Activated CD8-positive, alpha-beta T cell treated with anti-CD3 and anti-CD28 coated beads, Interleukin-2, amount 10 ng/mL, durations not matched to agents 7 days and 5 days (primary cell): Measurements from ENCODE around the gene KDM5A. TPM values are rescaled to one million over a fixed set of nuclear protein-coding genes. Genes with fewer than 3 reads are reported as not detected.
"Not testable (repeated sequence)": the region's sequence is repeated elsewhere in the genome, so short reads cannot be mapped to it uniquely, and the experiment has no call there.

Source experiments
- ATAC-seq: fragments of 150-1000 bp; cut with Tn5 transposase; one replicate; pipeline ENCODE4 v1.10.0; 2021; ENCODE audit warnings: moderate library complexity
- CTCF ChIA-PET: fragments of 350-600 bp; sonication (Branson Sonifier 250); formaldehyde crosslinking; loops from one replicate; lab custom pipeline; 2021; ENCODE audit warnings: antibody characterized with exemption; lab: Charles Lee
- POLR2A ChIA-PET: fragments of 350-600 bp; sonication (Branson Sonifier 250); formaldehyde crosslinking; loops from one replicate; lab custom pipeline; 2021; ENCODE audit warnings: antibody characterized with exemption; lab: Charles Lee
- DNase-seq: peaks from one replicate; pipeline ENCODE4 v3.0.0-alpha.2; 2020
- H3K27ac Mint-ChIP-seq: one replicate; pipeline ENCODE4 v1.8.0; 2021; ENCODE audit warnings: mild to moderate bottlenecking, mixed read lengths
- H3K27me3 Mint-ChIP-seq: one replicate; pipeline ENCODE4 v1.8.0; 2021; ENCODE audit warnings: low read depth, mixed read lengths
- H3K36me3 Mint-ChIP-seq: one replicate; pipeline ENCODE4 v1.8.0; 2021; ENCODE audit warnings: low read depth, mixed read lengths
- H3K4me1 Mint-ChIP-seq: one replicate; pipeline ENCODE4 v1.8.0; 2021; ENCODE audit warnings: low read depth, mixed read lengths
- H3K4me3 Mint-ChIP-seq: one replicate; pipeline ENCODE4 v1.8.0; 2021; ENCODE audit warnings: mild to moderate bottlenecking, mixed read lengths
- H3K9me3 Mint-ChIP-seq: one replicate; pipeline ENCODE4 v1.8.0; 2022; ENCODE audit warnings: mixed read lengths; ENCODE audit not compliant: insufficient read depth
- total RNA-seq, 2 experiments: library from RNA; stranded (reverse); gene quantifications; one replicate each; pipeline ENCODE4 v1.2.3, GENCODE V29; 2021

Gene KDM5A
- 10 to 100 TPM; 81.5 to 87.7 TPM for total RNA-seq

DNA sequence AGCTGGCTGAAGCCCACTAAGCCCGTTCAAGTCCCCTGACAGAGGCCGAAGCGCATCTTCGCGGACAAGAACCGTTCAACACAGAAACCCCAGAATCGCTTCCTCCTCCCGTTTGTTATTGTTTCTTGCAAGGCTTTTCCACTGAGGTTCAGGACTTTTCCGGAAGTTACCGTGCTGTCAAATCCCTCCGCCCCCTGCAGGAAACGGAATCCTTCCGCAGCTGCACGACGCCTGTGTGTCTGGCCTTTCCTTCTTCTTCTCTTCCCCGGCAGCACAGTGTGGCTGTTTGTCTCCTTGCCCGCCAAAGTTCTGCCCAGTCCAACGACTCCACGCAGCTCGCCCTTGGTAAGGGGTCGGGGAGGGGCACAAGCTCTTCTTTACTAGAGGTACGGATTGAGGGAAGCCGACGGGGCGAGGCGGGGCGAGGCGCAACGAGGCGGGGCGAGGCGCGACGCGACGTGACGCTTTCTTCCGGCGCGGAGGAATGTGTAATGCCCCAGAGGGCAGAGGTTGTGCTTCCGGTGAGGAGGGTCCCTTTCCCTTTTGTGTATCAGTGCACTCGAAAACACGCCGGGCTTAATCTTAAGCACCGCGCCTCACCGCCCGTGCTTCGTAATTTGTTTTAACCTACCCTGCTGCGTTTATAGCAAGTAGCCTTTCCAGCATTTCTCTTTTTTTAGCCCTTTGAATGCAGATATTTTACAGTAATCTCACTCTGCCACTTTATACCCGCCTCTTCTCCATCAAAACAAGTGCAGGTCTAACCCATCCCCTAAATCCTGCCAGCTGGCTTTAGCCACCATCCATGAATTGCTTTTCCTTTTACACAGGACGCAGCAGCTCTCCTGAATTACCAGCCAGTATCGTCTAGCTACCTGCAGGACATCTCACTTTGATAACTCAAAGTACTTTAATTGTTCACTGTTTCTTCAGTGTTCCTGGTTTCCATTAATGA lies at the start of gene KDM5A:
Gene KDM5A (minus strand): TSS at position 179 of the 955 bp plus-strand sequence. CDS start 229 bp downstream, outside the sequence.
- ChIA-PET CTCF (interaction anchor here (0.7 to 5.7 kb wide), 2 partner anchors 12 to 63 kb away, joined by 3 to 36 read pairs; partner anchors contain the start of gene CCDC77), POLR2A (interaction anchor here (0.7 to 2.8 kb wide), 7 partner anchors 11 to 1204 kb away, joined by 3 to 40 read pairs (median 3); partner anchors contain the start of gene CCDC77)
- Mint-ChIP-seq H3K9me3 (no peaks in the 10 kb centered on the region), H3K4me1 (peaks cover 33% of the 10 kb centered on the region), H3K27ac (peak within 1 kb of the TSS; percentile 98), H3K27me3 (no peaks in the 10 kb centered on the region), H3K4me3 (peak within 1 kb of the TSS; percentile 89), H3K36me3 (peaks cover 33% of the 10 kb centered on the region)
- DNase-seq (peak; percentile 94), ATAC-seq (peak; percentile 92)

DNA sequence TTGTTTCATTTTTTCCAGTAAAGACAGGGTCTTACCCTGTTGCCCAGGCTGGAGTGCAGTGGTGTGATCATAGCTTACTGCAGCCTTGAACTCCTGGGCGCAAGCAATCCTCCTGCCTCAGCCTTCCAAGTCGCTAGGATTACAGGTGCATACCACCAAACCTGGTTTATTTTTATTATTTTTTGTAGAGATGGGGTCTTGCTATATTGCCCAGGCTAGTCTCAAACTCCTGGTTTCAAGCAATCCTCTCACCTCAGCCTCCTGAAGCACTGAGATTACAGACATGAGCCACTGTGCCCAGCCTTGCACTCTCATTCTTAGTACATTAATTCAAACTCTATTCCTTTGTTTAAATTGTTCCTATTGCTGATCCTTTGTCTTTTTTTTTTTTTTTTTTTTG lies 46.6 kb upstream of the KDM5A start:
- H3K27me3 Mint-ChIP-seq, H3K9me3 Mint-ChIP-seq, POLR2A ChIA-PET, H3K4me3 Mint-ChIP-seq, H3K4me1 Mint-ChIP-seq, CTCF ChIA-PET, DNase-seq, H3K27ac Mint-ChIP-seq, ATAC-seq: not testable (repeated sequence)
- H3K36me3 Mint-ChIP-seq = peaks cover 34% of the 10 kb centered on the region

- POLR2A ChIA-PET = no interaction called here
- ATAC-seq = no peak
- no peak for DNase-seq
- Mint-ChIP-seq H3K36me3 (peaks cover 27% of the 10 kb centered on the region), H3K4me1 (no peaks in the 10 kb centered on the region), H3K27me3 (no peaks in the 10 kb centered on the region), H3K4me3 (no peak overlapping the region), H3K27ac (no peak overlapping the region), H3K9me3 (no peaks in the 10 kb centered on the region)
- CTCF ChIA-PET = no interaction called here
Observed at GRCh38 chr12:422526-422925, 33.4 kb upstream of the KDM5A start.

GRCh38 chr12:418432-418831 lies 29.3 kb upstream of the KDM5A start:
- Mint-ChIP-seq H3K4me3 (no peak overlapping the region), H3K9me3 (no peaks in the 10 kb centered on the region), H3K4me1 (no peaks in the 10 kb centered on the region), H3K27me3 (no peaks in the 10 kb centered on the region), H3K36me3 (peaks cover 36% of the 10 kb centered on the region), H3K27ac (no peak overlapping the region)
- POLR2A ChIA-PET = no interaction called here
- CTCF ChIA-PET = no interaction called here
- DNase-seq = no peak
- ATAC-seq = no peak

DNA sequence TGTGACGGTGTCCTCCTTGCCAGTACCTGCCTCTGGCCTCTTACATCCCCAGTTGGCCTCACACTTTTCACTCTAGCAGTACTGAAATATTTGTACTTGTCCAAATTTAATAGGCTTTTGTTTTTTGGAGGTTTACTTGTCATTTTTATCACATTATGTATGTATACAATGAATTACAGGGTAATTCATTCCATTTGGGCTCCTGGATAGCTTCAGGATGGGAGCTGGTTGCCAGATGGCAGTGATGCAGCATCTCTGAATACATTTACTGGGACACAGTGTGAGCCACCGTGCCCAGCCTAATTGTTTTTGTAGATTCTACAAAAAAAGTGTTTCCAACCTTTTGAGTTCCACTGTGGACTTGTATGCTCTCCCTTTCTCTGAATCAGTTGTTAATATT lies 25.7 kb upstream of the KDM5A start:
- H3K4me3 Mint-ChIP-seq = no peak overlapping the region
- ChIA-PET CTCF (no interaction called here), POLR2A (no interaction called here)
- H3K4me1 Mint-ChIP-seq = no peaks in the 10 kb centered on the region
- H3K27me3 Mint-ChIP-seq = no peaks in the 10 kb centered on the region
- DNase-seq (no peak), ATAC-seq (no peak)
- peaks cover 40% of the 10 kb centered on the region for H3K36me3 Mint-ChIP-seq
- H3K9me3 Mint-ChIP-seq = no peaks in the 10 kb centered on the region
- no peak overlapping the region for H3K27ac Mint-ChIP-seq

- Mint-ChIP-seq H3K27me3 (no peaks in the 10 kb centered on the region), H3K4me3 (no peak overlapping the region), H3K4me1 (no peaks in the 10 kb centered on the region), H3K9me3 (no peaks in the 10 kb centered on the region), H3K36me3 (peaks cover 3% of the 10 kb centered on the region), H3K27ac (no peak overlapping the region)
- POLR2A ChIA-PET = interaction anchor here (4.2 kb wide), 1 partner anchor 13 kb away, joined by 40 read pairs; the partner anchor contains the start of gene KDM5A
- CTCF ChIA-PET = interaction anchor here (0.7 to 4.0 kb wide), 10 partner anchors 11 to 168 kb away, joined by 3 to 36 read pairs (median 4); partner anchors contain the start of gene KDM5A
- DNase-seq (peak; percentile 42), ATAC-seq (no peak)
Observed at GRCh38 chr12:402029-402389, 12.9 kb upstream of the KDM5A start.

DNA sequence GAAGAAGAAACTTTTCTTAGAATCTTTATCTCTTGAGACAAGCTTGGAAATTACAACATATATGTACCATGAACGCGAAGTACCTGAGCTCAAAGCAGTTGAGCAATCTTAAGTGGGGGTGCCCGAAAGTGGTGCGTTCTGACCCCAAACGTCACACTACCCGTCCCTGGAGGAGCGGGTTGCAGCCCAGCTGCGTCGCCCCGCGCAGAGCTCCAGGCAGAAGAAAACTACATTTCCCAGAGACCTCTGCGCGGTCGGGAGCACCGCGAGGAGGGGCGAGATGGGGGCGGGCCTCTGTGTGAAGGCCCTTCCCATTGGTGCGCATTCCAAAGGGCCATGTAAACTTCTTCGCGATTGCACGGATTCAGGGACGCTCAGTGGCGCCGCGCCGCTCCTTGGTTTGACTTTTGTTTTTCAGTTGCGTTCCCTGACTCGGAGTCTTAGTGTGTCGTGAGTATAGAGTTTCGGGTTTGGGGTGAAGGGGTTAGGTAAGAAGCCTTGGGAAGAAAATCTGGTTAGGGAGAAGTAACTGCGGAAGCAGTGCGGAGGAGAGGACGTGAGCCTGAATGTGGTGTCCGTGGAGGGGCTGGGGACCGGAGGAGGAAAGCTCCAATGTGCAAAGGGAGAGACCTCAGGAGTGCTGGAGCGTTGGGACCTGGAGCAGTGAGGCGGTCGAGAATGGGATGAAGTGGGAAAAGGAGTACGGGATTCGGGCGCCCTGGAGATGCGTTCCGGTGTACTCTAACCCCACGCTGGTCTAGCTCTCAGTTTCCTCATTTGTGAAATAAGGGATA lies 12.3 kb upstream of the KDM5A start, which contains the start of gene CCDC77:
Gene CCDC77 (plus strand): TSS at position 410 of the 794 bp plus-strand sequence. CDS start 7,740 bp downstream, outside the sequence.
- no peak within 1 kb of the TSS for H3K4me3 Mint-ChIP-seq
- H3K36me3 Mint-ChIP-seq = peaks cover 3% of the 10 kb centered on the region
- no peaks in the 10 kb centered on the region for H3K9me3 Mint-ChIP-seq
- H3K27ac Mint-ChIP-seq = no peak within 1 kb of the TSS
- H3K27me3 Mint-ChIP-seq = no peaks in the 10 kb centered on the region
- H3K4me1 Mint-ChIP-seq = no peaks in the 10 kb centered on the region
- ChIA-PET CTCF (interaction anchor here (0.7 to 4.0 kb wide), 12 partner anchors 10 to 548 kb away, joined by 3 to 36 read pairs (median 4); partner anchors contain the start of genes KDM5A and RAD52), POLR2A (interaction anchor here (0.9 to 4.2 kb wide), 2 partner anchors 12 to 59 kb away, joined by 3 to 40 read pairs; partner anchors contain the start of gene KDM5A)
- peak; percentile 100 for ATAC-seq
- peak; percentile 96 for DNase-seq

DNA sequence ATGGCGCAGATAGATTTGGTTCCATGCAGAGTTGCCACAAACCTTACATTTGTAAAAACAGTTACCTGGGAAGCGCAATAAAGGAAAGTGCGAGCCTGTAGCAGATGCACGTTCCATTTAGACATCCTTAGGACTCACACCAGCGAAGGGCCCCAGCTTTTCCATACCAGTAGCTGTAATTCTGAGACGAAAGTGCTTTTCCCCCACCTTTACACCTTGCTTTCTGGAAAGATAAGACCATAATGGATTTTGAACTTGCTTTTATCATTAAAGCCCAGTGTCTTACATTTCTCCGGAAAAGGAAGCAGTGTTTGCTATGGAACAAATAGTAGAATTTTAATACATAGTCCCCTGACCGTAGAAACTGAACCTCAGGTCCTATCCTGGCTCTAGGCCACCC lies 11.7 kb upstream of the KDM5A start:
- no peak overlapping the region for H3K27ac Mint-ChIP-seq
- ATAC-seq (no peak), DNase-seq (no peak)
- ChIA-PET POLR2A (interaction anchor here (0.9 to 4.2 kb wide), 2 partner anchors 12 to 60 kb away, joined by 3 to 40 read pairs; partner anchors contain the start of gene KDM5A), CTCF (interaction anchor here (1.2 to 4.0 kb wide), 10 partner anchors 10 to 548 kb away, joined by 3 to 36 read pairs (median 5); partner anchors contain the start of genes KDM5A and RAD52)
- H3K4me3 Mint-ChIP-seq = no peak overlapping the region
- H3K36me3 Mint-ChIP-seq = peaks cover 3% of the 10 kb centered on the region
- H3K9me3 Mint-ChIP-seq = no peaks in the 10 kb centered on the region
- no peaks in the 10 kb centered on the region for H3K4me1 Mint-ChIP-seq
- no peaks in the 10 kb centered on the region for H3K27me3 Mint-ChIP-seq

GRCh38 chr12:388541-389141 lies 479 bp downstream of the KDM5A start:
- POLR2A ChIA-PET = interaction anchor here (0.7 to 2.8 kb wide), 9 partner anchors 11 to 1205 kb away, joined by 3 to 40 read pairs (median 3); partner anchors contain the start of gene CCDC77
- H3K4me1 Mint-ChIP-seq = peaks cover 36% of the 10 kb centered on the region

DNA sequence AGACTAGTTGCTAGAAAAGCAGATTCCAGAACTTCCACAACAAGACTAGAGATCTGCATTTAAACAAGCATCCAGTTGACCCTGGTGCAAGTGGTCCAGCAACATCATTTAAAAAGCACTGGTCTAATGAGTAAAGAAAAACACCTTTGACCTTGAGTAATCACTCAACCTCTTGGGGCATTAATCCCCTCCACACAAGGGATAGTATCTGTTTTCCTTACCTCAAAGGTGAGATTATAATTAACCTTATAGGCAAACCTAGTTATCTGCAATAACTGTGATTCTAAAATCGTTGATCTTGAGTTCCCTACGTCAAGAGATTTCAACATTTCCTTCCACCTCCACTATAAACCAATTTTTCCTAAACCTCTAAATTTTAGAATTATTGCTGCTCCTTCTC lies 1.1 kb downstream of the KDM5A start:
- ChIA-PET CTCF (interaction anchor here (5.7 kb wide), 1 partner anchor 13 kb away, joined by 36 read pairs; the partner anchor contains the start of gene CCDC77), POLR2A (interaction anchor here (0.8 to 2.8 kb wide), 3 partner anchors 12 to 602 kb away, joined by 3 to 40 read pairs (median 3); partner anchors contain the start of gene CCDC77)
- H3K27ac Mint-ChIP-seq = peak overlapping the region; percentile 98
- peaks cover 45% of the 10 kb centered on the region for H3K36me3 Mint-ChIP-seq
- H3K27me3 Mint-ChIP-seq = no peaks in the 10 kb centered on the region
- no peak for ATAC-seq
- peaks cover 36% of the 10 kb centered on the region for H3K4me1 Mint-ChIP-seq
- no peak for DNase-seq
- no peaks in the 10 kb centered on the region for H3K9me3 Mint-ChIP-seq
- peak overlapping the region; percentile 89 for H3K4me3 Mint-ChIP-seq

More at GRCh38 chr12:388541-389141, 479 bp downstream of the KDM5A start:
- ATAC-seq (peak; percentile 63), DNase-seq (peak; percentile 77)
- no peaks in the 10 kb centered on the region for H3K27me3 Mint-ChIP-seq
- H3K9me3 Mint-ChIP-seq = no peaks in the 10 kb centered on the region
- peaks cover 41% of the 10 kb centered on the region for H3K36me3 Mint-ChIP-seq
- CTCF ChIA-PET = interaction anchor here (0.7 to 5.7 kb wide), 2 partner anchors 13 to 64 kb away, joined by 3 to 36 read pairs; partner anchors contain the start of gene CCDC77
- H3K4me3 Mint-ChIP-seq = peak overlapping the region; percentile 89
- peak overlapping the region; percentile 98 for H3K27ac Mint-ChIP-seq
